Measurements from ENCODE around the gene SNRPD3.
A peak's percentile ranks its signal among the peaks of the same experiment; 100 is the strongest.
"Not testable (repeated sequence)": the region's sequence is repeated elsewhere in the genome, so short reads cannot be mapped to it uniquely, and the experiment has no call there.

SNRPD3 gene

GRCh38 chr22:24614794-24615193 is 59.0 kb downstream of the SNRPD3 start:
- not testable (repeated sequence) for H3K4ac ChIP-seq (ENCODE audit: low read length); H4K8ac ChIP-seq (ENCODE audit: low read depth, low read length); H2AK5ac ChIP-seq (ENCODE audit: low read depth, low read length); H2BK120ac ChIP-seq (ENCODE audit: low read depth, low read length); H3K27ac ChIP-seq (replicated peaks; ENCODE audit: low read length); H3K9me3 ChIP-seq (replicated peaks in 1 of 2; ENCODE audit: control insufficient read depth in 2 of 2, insufficient read depth in 1 of 2, low read depth in 1 of 2, low read length in 2 of 2); H3K4me3 ChIP-seq (ENCODE audit: low read length in 2 of 2); H3K4me2 ChIP-seq (ENCODE audit: insufficient read depth, low read length, poor library complexity, severe bottlenecking); H3K27me3 ChIP-seq (ENCODE audit: control insufficient read depth in 3 of 3, insufficient read depth in 3 of 3, low read depth in 1 of 3, low read length in 3 of 3); H3K36me3 ChIP-seq (replicated peaks in 1 of 2; ENCODE audit: control insufficient read depth in 2 of 2, insufficient read depth in 2 of 2, low read length in 2 of 2); H3K4me1 ChIP-seq (ENCODE audit: control insufficient read depth in 2 of 2, insufficient read depth in 1 of 2, low read depth in 1 of 2, low read length in 2 of 2); H3K23ac ChIP-seq (ENCODE audit: low read depth, low read length, poor library complexity); H3K9ac ChIP-seq (ENCODE audit: low read depth, low read length, poor library complexity); DNase-seq (ENCODE audit: low spot score); H3K79me1 ChIP-seq (ENCODE audit: low read depth, low read length); H3K14ac ChIP-seq (ENCODE audit: low read length); H2BK5ac ChIP-seq (ENCODE audit: low read length); H2BK12ac ChIP-seq (ENCODE audit: low read length); H2AFZ ChIP-seq (ENCODE audit: low read length); H2BK15ac ChIP-seq (ENCODE audit: low read length); H4K91ac ChIP-seq (ENCODE audit: low read depth, low read length, poor library complexity)
- peak overlapping the region; percentile 48 for H3K18ac ChIP-seq (ENCODE audit: low read length)
- WGBS, 2 donors (ENCODE audit: extremely low coverage in 2 of 2, insufficient read length in 2 of 2, insufficient replicate concordance in 1 of 2): no CpG with 5 or more reads among the region's 15 CpGs

- H3K18ac ChIP-seq (ENCODE audit: low read length); H2BK15ac ChIP-seq (ENCODE audit: low read length); H3K14ac ChIP-seq (ENCODE audit: low read length); H3K27me3 ChIP-seq (ENCODE audit: control insufficient read depth in 3 of 3, insufficient read depth in 3 of 3, low read depth in 1 of 3, low read length in 3 of 3); H3K23ac ChIP-seq (ENCODE audit: low read depth, low read length, poor library complexity); H2BK120ac ChIP-seq (ENCODE audit: low read depth, low read length); DNase-seq (ENCODE audit: low spot score); H3K4me3 ChIP-seq (ENCODE audit: low read length in 2 of 2); H2BK5ac ChIP-seq (ENCODE audit: low read length); H2BK12ac ChIP-seq (ENCODE audit: low read length); H2AK5ac ChIP-seq (ENCODE audit: low read depth, low read length); H3K36me3 ChIP-seq (replicated peaks in 1 of 2; ENCODE audit: control insufficient read depth in 2 of 2, insufficient read depth in 2 of 2, low read length in 2 of 2); H2AFZ ChIP-seq (ENCODE audit: low read length); H4K91ac ChIP-seq (ENCODE audit: low read depth, low read length, poor library complexity); H4K8ac ChIP-seq (ENCODE audit: low read depth, low read length); H3K4ac ChIP-seq (ENCODE audit: low read length); H3K9me3 ChIP-seq (replicated peaks in 1 of 2; ENCODE audit: control insufficient read depth in 2 of 2, insufficient read depth in 1 of 2, low read depth in 1 of 2, low read length in 2 of 2); H3K4me1 ChIP-seq (ENCODE audit: control insufficient read depth in 2 of 2, insufficient read depth in 1 of 2, low read depth in 1 of 2, low read length in 2 of 2); H3K27ac ChIP-seq (replicated peaks; ENCODE audit: low read length); H3K9ac ChIP-seq (ENCODE audit: low read depth, low read length, poor library complexity); H3K4me2 ChIP-seq (ENCODE audit: insufficient read depth, low read length, poor library complexity, severe bottlenecking); H3K79me1 ChIP-seq (ENCODE audit: low read depth, low read length): not testable (repeated sequence)
- WGBS, 2 donors (ENCODE audit: extremely low coverage in 2 of 2, insufficient read length in 2 of 2, insufficient replicate concordance in 1 of 2): no CpG with 5 or more reads among the region's 5 CpGs
These were observed 65.4 kb downstream of the SNRPD3 start for GRCh38 chr22:24621244-24621643.

GRCh38 chr22:24622596-24622995 is 66.8 kb downstream of the SNRPD3 start:
- not testable (repeated sequence) for H3K27me3 ChIP-seq (ENCODE audit: control insufficient read depth in 3 of 3, insufficient read depth in 3 of 3, low read depth in 1 of 3, low read length in 3 of 3); H2BK5ac ChIP-seq (ENCODE audit: low read length); H4K8ac ChIP-seq (ENCODE audit: low read depth, low read length); H2AK5ac ChIP-seq (ENCODE audit: low read depth, low read length); H3K9ac ChIP-seq (ENCODE audit: low read depth, low read length, poor library complexity); H2BK12ac ChIP-seq (ENCODE audit: low read length); H3K4me3 ChIP-seq (ENCODE audit: low read length in 2 of 2); H3K4me1 ChIP-seq (ENCODE audit: control insufficient read depth in 2 of 2, insufficient read depth in 1 of 2, low read depth in 1 of 2, low read length in 2 of 2); H3K4me2 ChIP-seq (ENCODE audit: insufficient read depth, low read length, poor library complexity, severe bottlenecking); H3K18ac ChIP-seq (ENCODE audit: low read length); H3K27ac ChIP-seq (replicated peaks; ENCODE audit: low read length); H2AFZ ChIP-seq (ENCODE audit: low read length); H3K9me3 ChIP-seq (replicated peaks in 1 of 2; ENCODE audit: control insufficient read depth in 2 of 2, insufficient read depth in 1 of 2, low read depth in 1 of 2, low read length in 2 of 2); H3K4ac ChIP-seq (ENCODE audit: low read length); H4K91ac ChIP-seq (ENCODE audit: low read depth, low read length, poor library complexity); H3K79me1 ChIP-seq (ENCODE audit: low read depth, low read length); H2BK120ac ChIP-seq (ENCODE audit: low read depth, low read length); H3K23ac ChIP-seq (ENCODE audit: low read depth, low read length, poor library complexity); H3K36me3 ChIP-seq (replicated peaks in 1 of 2; ENCODE audit: control insufficient read depth in 2 of 2, insufficient read depth in 2 of 2, low read length in 2 of 2); H2BK15ac ChIP-seq (ENCODE audit: low read length); DNase-seq (ENCODE audit: low spot score); H3K14ac ChIP-seq (ENCODE audit: low read length)
- WGBS, 2 donors (ENCODE audit: extremely low coverage in 2 of 2, insufficient read length in 2 of 2, insufficient replicate concordance in 1 of 2): no CpG with 5 or more reads among the region's 2 CpGs
